Activated CD8-positive, alpha-beta T cell treated with anti-CD3 and anti-CD28 coated beads for 36 hours (primary cell): ENCODE data around the gene LPXN. TPM values are rescaled to one million over a fixed set of nuclear protein-coding genes. Genes with fewer than 3 reads are reported as not detected.

ENCODE experiments used
- ATAC-seq: fragments of 200-7000 bp; cut with Tn5 transposase; one replicate; pipeline ENCODE4 v1.10.0; 2021; ENCODE audit warnings: mild to moderate bottlenecking, moderate library complexity
- CTCF ChIA-PET: fragments of 350-600 bp; sonication (Branson Sonifier 250); formaldehyde crosslinking; loops from one replicate; lab custom pipeline; 2021; ENCODE audit warnings: antibody characterized with exemption; lab: Charles Lee
- POLR2A ChIA-PET: fragments of 350-600 bp; sonication (Branson Sonifier 250); formaldehyde crosslinking; loops from one replicate; lab custom pipeline; 2021; ENCODE audit warnings: antibody characterized with exemption; lab: Charles Lee
- DNase-seq: peaks from one replicate; pipeline ENCODE4 v3.0.0-alpha.2; 2020
- H3K27ac Mint-ChIP-seq: one replicate; pipeline ENCODE4 v1.8.0; 2021; ENCODE audit warnings: mild to moderate bottlenecking, mixed read lengths
- H3K27me3 Mint-ChIP-seq: one replicate; pipeline ENCODE4 v1.8.0; 2021; ENCODE audit warnings: mixed read lengths
- H3K36me3 Mint-ChIP-seq: one replicate; pipeline ENCODE4 v1.8.0; 2021; ENCODE audit warnings: low read depth, mixed read lengths
- H3K4me1 Mint-ChIP-seq: one replicate; pipeline ENCODE4 v1.8.0; 2021; ENCODE audit warnings: low read depth, mixed read lengths
- H3K4me3 Mint-ChIP-seq: one replicate; pipeline ENCODE4 v1.8.0; 2021; ENCODE audit warnings: mild to moderate bottlenecking, moderate library complexity, mixed read lengths
- H3K9me3 Mint-ChIP-seq: one replicate; pipeline ENCODE4 v1.8.0; 2021; ENCODE audit warnings: mixed read lengths
- CTCF ChIP-seq: fragments of 200-600 bp; IDR thresholded peaks from one replicate; pipeline ENCODE4 v1.8.0; 2022; ENCODE audit warnings: antibody characterized with exemption, mild to moderate bottlenecking
- intact Hi-C: fragments of 100-400 bp; cut with micrococcal nuclease; formaldehyde crosslinking; loops from one replicate; pipeline ENCODE4 v1.10.0; 2022
- total RNA-seq, 2 experiments: library from RNA; stranded (reverse); gene quantifications; one replicate each; pipeline ENCODE4 v1.2.3, GENCODE V29; 2021

The LPXN gene
- total RNA-seq, 2 experiments from 2014 or later = 139 TPM

GRCh38 chr11:58524232-58525036 lies 51.2 kb downstream of the LPXN start:
- peak; percentile 90 for TF ChIP-seq CTCF
- Mint-ChIP-seq H3K36me3 (peaks cover 29% of the 10 kb centered on the region), H3K4me1 (peaks cover 62% of the 10 kb centered on the region)

DNA sequence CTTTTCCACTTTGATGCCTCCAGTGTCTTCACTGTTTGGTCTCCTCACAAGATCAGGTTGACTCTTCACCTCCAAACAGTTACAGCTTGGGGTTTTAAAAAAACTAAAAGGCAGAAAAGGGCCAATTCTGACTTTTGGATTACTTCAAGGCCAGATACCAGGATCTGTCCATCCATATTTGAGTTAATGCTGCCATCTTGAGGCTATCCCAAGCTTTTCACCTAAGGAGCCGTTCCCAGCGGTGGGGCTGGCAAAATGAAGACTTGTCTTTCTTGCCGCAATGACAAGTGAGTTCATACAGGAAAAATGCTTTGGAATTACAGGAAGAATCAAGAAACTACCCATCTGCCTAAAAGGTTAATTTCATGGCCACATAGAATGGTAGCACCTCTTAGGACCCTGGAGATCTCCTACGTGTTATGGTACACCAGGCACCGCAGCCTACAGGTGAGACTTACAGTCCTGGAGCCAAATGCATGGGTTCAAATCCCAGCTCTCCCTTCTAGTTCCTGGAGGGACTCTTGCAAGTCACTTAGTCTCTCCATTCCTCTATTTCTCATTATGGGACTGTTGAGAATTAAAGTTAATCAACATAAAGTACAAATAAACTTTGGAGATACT lies 61.8 kb downstream of the LPXN start:
- DNase-seq (peak; percentile 35), ATAC-seq (peak; percentile 58)
- Mint-ChIP-seq H3K4me3 (no peak overlapping the region), H3K4me1 (no peaks in the 10 kb centered on the region), H3K36me3 (peaks cover 1% of the 10 kb centered on the region), H3K9me3 (no peaks in the 10 kb centered on the region), H3K27ac (no peak overlapping the region), H3K27me3 (no peaks in the 10 kb centered on the region)
- intact Hi-C loops = no loop called here
- CTCF ChIA-PET = interaction anchor here (1.1 to 3.0 kb wide), 2 partner anchors 10 to 1166 kb away, joined by 3 to 28 read pairs; no protein-coding TSS in a partner anchor
- POLR2A ChIA-PET = no interaction called here
- TF ChIP-seq CTCF = peak; percentile 47

More at GRCh38 chr11:58524232-58525036, 51.2 kb downstream of the LPXN start:
- intact Hi-C loops = loop anchor here (2.0 kb wide), 1 partner anchor 48 kb away; no protein-coding TSS in a partner anchor
- Mint-ChIP-seq H3K27ac (peak overlapping the region; percentile 96), H3K9me3 (no peaks in the 10 kb centered on the region), H3K4me3 (peak overlapping the region; percentile 72), H3K27me3 (no peaks in the 10 kb centered on the region)
- ATAC-seq (peak; percentile 59), DNase-seq (peak; percentile 61)
- ChIA-PET CTCF (interaction anchor here (0.6 to 4.9 kb wide), 24 partner anchors 8 to 882 kb away, joined by 3 to 35 read pairs (median 4); no protein-coding TSS in a partner anchor), POLR2A (interaction anchor here (0.6 to 2.0 kb wide), 4 partner anchors 12 to 82 kb away, joined by 3 to 11 read pairs (median 4); no protein-coding TSS in a partner anchor)

DNA sequence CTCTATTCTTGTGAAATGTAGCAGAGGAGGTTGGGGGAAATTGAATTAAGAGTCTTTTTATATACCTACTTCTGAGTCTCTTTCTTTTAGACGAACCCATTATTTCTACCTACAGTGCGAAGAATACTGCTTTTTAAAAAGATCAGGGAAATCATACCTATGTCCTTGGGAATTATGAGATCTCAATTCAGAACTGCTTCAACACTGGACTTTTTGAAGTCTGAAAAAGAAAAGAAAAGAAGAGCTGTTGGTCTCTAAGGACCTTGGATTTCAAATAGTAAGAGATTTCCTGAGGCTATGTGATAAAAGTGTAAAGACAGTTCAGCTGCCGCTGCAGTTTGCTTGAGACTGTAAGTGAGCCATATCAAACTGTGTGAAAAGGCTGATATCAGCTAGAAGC lies 64.0 kb downstream of the LPXN start:
- no peaks in the 10 kb centered on the region for H3K27me3 Mint-ChIP-seq
- H3K36me3 Mint-ChIP-seq = peaks cover 13% of the 10 kb centered on the region
- TF ChIP-seq CTCF = no peak
- DNase-seq (no peak), ATAC-seq (no peak)
- H3K4me1 Mint-ChIP-seq = peaks cover 8% of the 10 kb centered on the region
- H3K9me3 Mint-ChIP-seq = no peaks in the 10 kb centered on the region
- H3K27ac Mint-ChIP-seq = no peak overlapping the region
- POLR2A ChIA-PET = interaction anchor here (1.5 kb wide), 1 partner anchor 12 kb away, joined by 4 read pairs; no protein-coding TSS in a partner anchor
- intact Hi-C loops = no loop called here
- H3K4me3 Mint-ChIP-seq = no peak overlapping the region
- CTCF ChIA-PET = interaction anchor here (1.3 to 3.0 kb wide), 2 partner anchors 8 to 12 kb away, joined by 3 to 28 read pairs; no protein-coding TSS in a partner anchor

- H3K4me1 Mint-ChIP-seq = peaks cover 21% of the 10 kb centered on the region
- DNase-seq = no peak
- H3K36me3 Mint-ChIP-seq = peaks cover 13% of the 10 kb centered on the region
- no peak overlapping the region for H3K4me3 Mint-ChIP-seq
- H3K27me3 Mint-ChIP-seq = no peaks in the 10 kb centered on the region
- ATAC-seq = no peak
- H3K27ac Mint-ChIP-seq = no peak overlapping the region
- ChIA-PET POLR2A (interaction anchor here (1.2 kb wide), 1 partner anchor 15 kb away, joined by 4 read pairs; no protein-coding TSS in a partner anchor), CTCF (interaction anchor here (0.9 to 1.4 kb wide), 2 partner anchors 15 to 718 kb away, joined by 3 to 4 read pairs; no protein-coding TSS in a partner anchor)
- intact Hi-C loops = no loop called here
- no peaks in the 10 kb centered on the region for H3K9me3 Mint-ChIP-seq
- no peak for TF ChIP-seq CTCF
Observed at GRCh38 chr11:58509748-58510147, 65.9 kb downstream of the LPXN start.
